Small intestine (tissue), 7 donors: Measurements from ENCODE around the gene DDX20. TPM values are rescaled to one million over a fixed set of nuclear protein-coding genes. Genes with fewer than 3 reads are reported as not detected.

Source experiments
- DNase-seq, 2 donors: peaks; one replicate each; pipeline versions ENCODE4 v3.0.0 to v3.0.0-alpha.2; 2013
- FAIRE-seq: peaks from 2 replicates; lab custom pipeline; 2012; peaks lifted over from hg19 to GRCh38; lab: Jason Lieb, UNC
- H3K27ac ChIP-seq, 3 donors: one replicate each; pipeline ENCODE4 v1.5.1; 2013; ENCODE audit warnings: low read length in 2 of 3, mild to moderate bottlenecking in 2 of 3, control low read depth in 1 of 3, inconsistent platforms in 1 of 3, low read depth in 1 of 3, moderate library complexity in 1 of 3
- H3K27me3 ChIP-seq, 3 donors: one replicate each; pipeline ENCODE4 v1.6.1; 2013; ENCODE audit warnings: low read length in 3 of 3, inconsistent platforms in 1 of 3; ENCODE audit not compliant: control insufficient read depth in 3 of 3, insufficient read depth in 3 of 3
- H3K36me3 ChIP-seq, 3 donors: one replicate each; pipeline ENCODE4 v1.6.1; 2013; ENCODE audit warnings: low read length in 3 of 3, inconsistent platforms in 1 of 3, low read depth in 1 of 3, mild to moderate bottlenecking in 1 of 3, moderate library complexity in 1 of 3; ENCODE audit not compliant: control insufficient read depth in 3 of 3, insufficient read depth in 2 of 3
- H3K4me1 ChIP-seq, 3 donors: one replicate each; pipeline ENCODE4 v1.6.1; 2013; ENCODE audit warnings: low read length in 2 of 3, inconsistent platforms in 1 of 3, low read depth in 1 of 3, mild to moderate bottlenecking in 1 of 3, moderate library complexity in 1 of 3; ENCODE audit not compliant: control insufficient read depth in 3 of 3, insufficient read depth in 2 of 3
- H3K4me3 ChIP-seq, 3 donors: one replicate each; pipeline ENCODE4 v1.5.1; 2013; ENCODE audit warnings: low read length in 3 of 3, control low read depth in 1 of 3, inconsistent platforms in 1 of 3, low read depth in 1 of 3, mild to moderate bottlenecking in 1 of 3, moderate library complexity in 1 of 3
- H3K9me3 ChIP-seq, 2 donors: one replicate each; pipeline ENCODE4 v1.6.1; 2013; ENCODE audit warnings: low read depth in 1 of 2, low read length in 1 of 2; ENCODE audit not compliant: control insufficient read depth in 2 of 2, insufficient read depth in 1 of 2
- WGBS, 3 donors: extraction: QIAGEN DNeasy Blood & Tissue Kit; methylation state at CpG; one replicate each; pipeline ENCODE4 v1.1.7; 2013; 5-methylcytosine and 5-hydroxymethylcytosine counted together
- polyA plus RNA-seq, 4 donors: library from polyadenylated mRNA; stranded (reverse) in 3 of 4; unstranded in 1 of 4; fragments of 200-250 nt in 3 of 4; fragments of 120-200 nt in 1 of 4; gene quantifications; one replicate each; pipeline versions ENCODE4 v1.2.1 to v1.2.3, GENCODE V29; 2013
- donor health status: healthy with polysubstance abuse.
- donor health status: control.
- donor health status: control.
- donor health status: Bipolar disorder and iron deficiency.
- donor health status: healthy.

Gene DDX20
- polyA plus RNA-seq, 4 donors, result 3.0 to 12.5 (median 4.9) TPM

DNA sequence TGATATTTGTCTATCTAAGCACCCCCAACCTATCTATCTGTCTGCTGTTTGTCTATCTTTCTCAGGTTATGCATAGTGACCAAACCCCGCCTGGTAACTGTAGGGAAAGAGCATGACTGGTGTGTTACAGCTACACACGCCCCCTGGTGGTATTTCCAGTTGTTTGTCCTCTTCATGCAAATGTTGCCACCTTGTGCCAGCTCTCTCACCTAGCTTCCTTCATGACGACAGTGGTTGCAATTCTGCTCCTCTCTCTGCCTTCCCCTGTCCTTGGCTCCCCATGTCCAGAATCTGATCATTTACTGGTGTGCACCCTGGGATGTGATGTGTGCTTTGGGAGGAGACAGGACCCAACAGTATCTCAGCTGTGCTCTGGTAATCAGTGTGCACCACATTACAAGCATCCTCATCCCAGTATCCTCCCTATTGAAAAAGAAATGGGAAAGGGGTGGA lies 8.4 kb upstream of the DDX20 start:
- WGBS, 3 donors, result 15 to 31% (median 22%) methylated on average over 3 of the region's 3 CpGs
- Histone ChIP-seq H3K4me3 (no peak overlapping the region), H3K4me1 (no peaks in the 10 kb centered on the region), H3K27ac (no peak overlapping the region), H3K9me3 (no peaks in the 10 kb centered on the region), H3K27me3 (peaks cover 0 to 3% (median 0%) of the 10 kb centered on the region in 3 donors), H3K36me3 (no peaks in the 10 kb centered on the region)
- DNase-seq, result peak; percentile 64 to 86
- no peak for FAIRE-seq

DNA sequence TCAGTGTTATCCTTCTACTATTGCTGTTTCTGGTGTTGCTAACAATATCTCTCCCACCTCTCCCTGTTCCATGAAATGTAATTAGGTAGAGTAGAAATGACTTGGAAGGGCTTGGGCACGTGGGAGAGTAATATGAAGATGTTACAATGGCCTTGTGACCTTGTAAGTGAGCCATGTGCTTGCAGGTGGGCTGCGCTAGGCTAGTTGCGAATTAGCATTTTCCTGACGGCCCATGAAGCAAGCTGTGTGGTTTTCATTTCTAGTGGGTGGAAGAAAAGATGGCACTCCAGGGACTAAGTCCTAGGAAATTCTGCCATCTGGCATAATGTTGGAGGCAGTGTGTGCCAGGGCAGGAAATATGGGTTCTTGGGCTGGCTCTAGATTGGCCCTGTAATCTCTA lies 7.8 kb upstream of the DDX20 start:
- 80 to 82% (median 81%) methylated on average over 4 of the region's 4 CpGs for WGBS, 3 donors

DNA sequence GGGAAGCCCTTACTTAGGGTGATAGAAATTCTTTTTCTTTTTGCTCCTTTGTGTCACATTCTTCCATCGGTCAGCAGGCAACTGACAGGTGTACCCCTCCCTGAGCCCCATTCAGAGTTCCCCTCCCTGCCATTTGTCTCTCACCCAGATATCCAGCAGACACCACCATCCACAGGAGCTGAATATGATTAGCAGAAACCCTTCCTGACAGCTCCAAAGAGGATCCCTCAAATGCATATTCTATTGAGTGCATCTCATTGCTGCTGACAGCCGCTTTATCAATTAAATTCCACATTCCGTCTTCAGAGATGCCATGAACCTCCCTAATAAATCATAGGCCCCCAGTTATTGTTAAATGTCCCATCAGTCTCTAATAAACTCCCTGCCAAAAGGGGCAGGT lies 6.1 kb upstream of the DDX20 start:
- no peaks in the 10 kb centered on the region for H3K9me3 ChIP-seq
- DNase-seq, result no peak
- no peaks in the 10 kb centered on the region for H3K36me3 ChIP-seq
- H3K27ac ChIP-seq, result no peak overlapping the region
- H3K27me3 ChIP-seq, result no peaks in the 10 kb centered on the region
- no peak overlapping the region for H3K4me3 ChIP-seq
- H3K4me1 ChIP-seq, result no peaks in the 10 kb centered on the region
- 80 to 98% (median 90%) methylated on average over 3 of the region's 3 CpGs for WGBS, 3 donors
- no peak for FAIRE-seq

More for the DNA sequence above, 7.8 kb upstream of the DDX20 start:
- FAIRE-seq (no peak), DNase-seq (no peak)
- Histone ChIP-seq H3K36me3 (no peaks in the 10 kb centered on the region), H3K4me1 (no peaks in the 10 kb centered on the region), H3K27ac (no peak overlapping the region), H3K4me3 (no peak overlapping the region), H3K27me3 (peaks cover 0 to under 1% (median 0%) of the 10 kb centered on the region in 3 donors), H3K9me3 (no peaks in the 10 kb centered on the region)

DNA sequence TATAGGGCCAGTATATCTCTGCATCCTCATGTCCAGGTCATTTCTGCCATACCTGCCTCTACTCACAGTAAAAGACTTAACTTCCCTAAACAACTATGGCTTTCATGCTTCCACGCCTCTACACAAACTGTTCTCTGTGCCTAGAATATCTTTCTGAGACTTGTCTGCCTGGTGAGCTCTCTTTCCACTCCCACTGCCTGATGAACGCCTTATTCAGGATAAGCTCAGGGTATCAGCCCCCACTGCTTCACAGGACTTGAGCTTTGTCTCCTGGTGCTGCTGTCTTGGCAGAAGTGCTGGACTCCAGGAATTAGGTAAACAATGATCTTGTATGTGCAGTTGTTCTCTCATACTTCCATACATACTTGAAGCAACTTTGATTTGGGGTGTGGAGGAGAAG lies 4.8 kb upstream of the DDX20 start:
- no peak for FAIRE-seq
- no peaks in the 10 kb centered on the region for H3K27me3 ChIP-seq
- DNase-seq, result no peak
- no peaks in the 10 kb centered on the region for H3K4me1 ChIP-seq
- H3K36me3 ChIP-seq, result no peaks in the 10 kb centered on the region
- H3K9me3 ChIP-seq, result no peaks in the 10 kb centered on the region
- no peak overlapping the region for H3K27ac ChIP-seq
- 70 to 84% (median 80%) methylated on average over 2 of the region's 2 CpGs for WGBS, 3 donors
- no peak overlapping the region for H3K4me3 ChIP-seq

- no peaks in the 10 kb centered on the region for H3K27me3 ChIP-seq
- FAIRE-seq (no peak), DNase-seq (no peak)
- no peak overlapping the region for H3K27ac ChIP-seq
- H3K4me3 ChIP-seq, result no peak overlapping the region
- no peaks in the 10 kb centered on the region for H3K36me3 ChIP-seq
- H3K4me1 ChIP-seq, result peaks cover 0 to under 1% (median 0%) of the 10 kb centered on the region in 3 donors
- H3K9me3 ChIP-seq, result no peaks in the 10 kb centered on the region
- 39 to 51% (median 45%) methylated on average over 2 of the region's 2 CpGs for WGBS, 3 donors
These were observed 3.7 kb upstream of the DDX20 start for GRCh38 chr1:111751906-111752575.

GRCh38 chr1:111754984-111755330 lies 744 bp upstream of the DDX20 start:
- H3K4me1 ChIP-seq, result peaks cover 0 to 5% (median 0%) of the 10 kb centered on the region in 3 donors
- FAIRE-seq (no peak), DNase-seq (peak in 1 of 2 donors; percentile 45)
- no peaks in the 10 kb centered on the region for H3K27me3 ChIP-seq
- H3K36me3 ChIP-seq, result no peaks in the 10 kb centered on the region
- H3K27ac ChIP-seq, result peak overlapping the region; percentile 86 to 98 (median 91)
- 0% methylated on average over 12 of the region's 12 CpGs for WGBS, 3 donors
- H3K9me3 ChIP-seq, result no peaks in the 10 kb centered on the region
- peak overlapping the region; percentile 40 to 84 (median 78) for H3K4me3 ChIP-seq

DNA sequence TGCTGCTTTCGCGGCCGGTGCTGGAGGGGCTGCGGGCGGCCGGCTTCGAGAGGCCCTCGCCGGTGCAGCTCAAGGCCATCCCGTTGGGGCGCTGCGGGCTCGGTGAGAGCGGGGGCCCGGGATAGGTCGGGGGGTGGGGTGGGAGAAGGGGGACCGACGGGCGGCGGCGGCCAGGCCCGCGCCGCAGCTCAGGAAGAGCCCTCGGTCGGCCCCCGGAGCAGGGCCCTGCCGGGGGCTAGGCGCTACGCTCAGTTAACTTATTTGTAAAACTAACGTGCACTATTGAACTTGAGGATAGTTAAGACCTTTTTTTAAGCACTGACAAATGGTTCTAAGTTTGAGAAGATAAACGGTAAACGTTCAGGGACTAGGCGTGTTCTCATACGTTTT lies 418 bp downstream of the DDX20 start:
- no peak for FAIRE-seq
- WGBS, 3 donors, result 0 to 1% (median 0%) methylated on average over 20 to 35 of the region's 35 CpGs

GRCh38 chr1:111758373-111758772 lies 2.7 kb downstream of the DDX20 start:
- Histone ChIP-seq H3K4me1 (peaks cover 0 to 5% (median 0%) of the 10 kb centered on the region in 3 donors), H3K4me3 (no peak overlapping the region), H3K27ac (peak overlapping the region in 1 of 3 donors; percentile 14), H3K9me3 (no peaks in the 10 kb centered on the region), H3K36me3 (peaks cover 2 to 4% (median 3%) of the 10 kb centered on the region in 3 donors), H3K27me3 (no peaks in the 10 kb centered on the region)
- DNase-seq (peak; percentile 28 to 35), FAIRE-seq (no peak)
- WGBS, 3 donors, result 13 to 54% (median 48%) methylated on average over 2 of the region's 2 CpGs

More for the DNA sequence above, 418 bp downstream of the DDX20 start:
- H3K27me3 ChIP-seq, result no peaks in the 10 kb centered on the region
- H3K4me3 ChIP-seq, result peak overlapping the region; percentile 78 to 97 (median 84)
- peaks cover 0 to 2% (median 0%) of the 10 kb centered on the region in 3 donors for H3K36me3 ChIP-seq
- H3K27ac ChIP-seq, result peak overlapping the region; percentile 86 to 98 (median 91)
- DNase-seq, result peak in 1 of 2 donors; percentile 24
- H3K9me3 ChIP-seq, result no peaks in the 10 kb centered on the region
- H3K4me1 ChIP-seq, result peaks cover 0 to 5% (median 0%) of the 10 kb centered on the region in 3 donors
